Testis (tissue), 3 donors: ENCODE data around the gene ASB4. TPM values are rescaled to one million over a fixed set of nuclear protein-coding genes. Genes with fewer than 3 reads are reported as not detected.

Experiments
- DNase-seq: peaks from one replicate; pipeline ENCODE4 v3.0.0-alpha.2; 2019
- H3K27ac ChIP-seq, 2 donors: fragments of 200-600 bp; sonication (generic); one replicate each; pipeline ENCODE4 v1.5.1; 2019
- H3K27me3 ChIP-seq: fragments of 200-600 bp; sonication (generic); one replicate; pipeline ENCODE4 v1.5.1; 2019
- H3K36me3 ChIP-seq: fragments of 200-600 bp; sonication (generic); one replicate; pipeline ENCODE4 v1.5.1; 2017; ENCODE audit warnings: low read depth; ENCODE audit errors: missing control alignments
- H3K4me1 ChIP-seq: fragments of 200-600 bp; sonication (generic); one replicate; pipeline ENCODE4 v1.5.1; 2019
- H3K4me3 ChIP-seq, 2 donors: fragments of 200-600 bp; sonication (generic); one replicate each; pipeline ENCODE4 v1.5.1; 2017 to 2019
- H3K9me3 ChIP-seq: fragments of 200-600 bp; sonication (generic); one replicate; pipeline ENCODE4 v1.5.1; 2017
- POLR2A ChIP-seq: fragments of 450-650 bp; IDR thresholded peaks from one replicate; pipeline ENCODE4 v1.6.1; 2017; ENCODE audit warnings: antibody characterized with exemption, mild to moderate bottlenecking, moderate library complexity
- WGBS, 2 donors: methylation state at CpG; one replicate each; pipeline ENCODE4 v1.1.5; 2018; 5-methylcytosine and 5-hydroxymethylcytosine counted together
- intact Hi-C: fragments of 100-400 bp; cut with DNase I; formaldehyde crosslinking; loops from one replicate; pipeline ENCODE4 v1.15.1; 2023; ENCODE audit warnings: low total_unique reads
- polyA plus RNA-seq: library from polyadenylated mRNA; stranded (reverse); fragments of 350-450 nt; fragmentation: Illumina TruSeq; extraction: RNeasy Lipid Tissue Mini Kit (QIAGEN cat#74804); gene quantifications from one replicate; pipeline ENCODE4 v1.2.3, GENCODE V29; 2014; ENCODE audit warnings: low read depth, low replicate concordance; ENCODE audit not compliant: insufficient read depth
- total RNA-seq, 2 donors: library from RNA; depleted of rRNA; stranded (reverse); fragments of >200 nt; gene quantifications; one replicate each; pipeline ENCODE4 v1.2.3, GENCODE V29; 2016
- TF ChIP-seq, protein P1 (sequence below), 3 experiments: fragments of 450-650 bp in 2 of 3; fragments of 200-600 bp in 1 of 3; sonication (generic) in 1 of 3; IDR thresholded peaks; one replicate each; pipeline ENCODE4 v1.5.1; 2016 to 2019; ENCODE audit warnings: antibody characterized with exemption in 3 of 3, mild to moderate bottlenecking in 2 of 3, moderate library complexity in 1 of 3

ASB4 gene
- total and polyA plus RNA-seq, 3 donors from 2014 or later: 0.12 to 1.9 (median 1.0) TPM

DNA sequence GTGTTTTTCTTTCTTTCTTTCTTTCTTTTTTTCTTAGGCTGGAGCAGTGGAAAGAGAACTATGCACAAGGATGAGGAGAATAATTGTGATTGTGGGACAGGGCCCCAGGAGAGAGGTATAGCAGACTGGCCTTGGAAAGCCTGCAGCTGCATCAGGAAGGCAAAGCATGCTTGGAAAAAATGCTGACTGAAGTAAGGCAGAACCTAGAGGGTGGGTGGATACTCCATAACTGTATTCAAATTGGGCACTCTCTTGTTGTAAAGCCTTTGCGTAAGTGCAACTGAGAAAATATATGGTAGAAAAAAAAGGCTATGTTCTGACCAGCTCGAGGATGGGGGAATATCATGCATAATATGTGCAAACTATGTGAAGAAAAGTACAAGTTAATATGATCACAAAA, 71.0 kb downstream of the ASB4 start:
- H3K4me3 ChIP-seq: no peak overlapping the region
- no peaks in the 10 kb centered on the region for H3K36me3 ChIP-seq
- no peak for DNase-seq
- H3K9me3 ChIP-seq: no peaks in the 10 kb centered on the region
- no peak overlapping the region for H3K27ac ChIP-seq
- TF ChIP-seq POLR2A: no peak
- WGBS, 2 donors: 85 to 92% methylated on average over 2 of the region's 2 CpGs
- no peaks in the 10 kb centered on the region for H3K27me3 ChIP-seq
- no peaks in the 10 kb centered on the region for H3K4me1 ChIP-seq
- intact Hi-C loops: no loop called here

DNA sequence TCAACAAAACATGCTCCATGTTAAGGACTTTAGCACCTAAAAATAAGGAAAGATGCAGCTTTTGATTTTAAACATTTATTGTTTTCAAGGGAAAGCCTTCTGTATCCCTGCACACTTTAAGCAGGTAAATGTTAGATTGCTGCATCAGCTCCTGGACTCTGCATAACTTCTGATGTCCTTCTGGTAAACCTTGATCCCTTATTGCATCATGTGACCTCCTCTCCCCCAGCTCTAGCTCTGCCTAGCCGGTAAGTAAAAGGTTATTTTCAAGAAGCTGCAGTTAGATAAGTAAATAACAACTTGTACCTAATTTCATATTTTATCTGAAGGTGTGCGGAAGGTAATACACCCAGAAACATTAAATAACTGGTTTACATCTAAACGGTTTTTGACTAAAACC, 73.1 kb downstream of the ASB4 start:
- no peak for DNase-seq
- Histone ChIP-seq H3K36me3 (no peaks in the 10 kb centered on the region), H3K4me1 (no peaks in the 10 kb centered on the region), H3K9me3 (no peaks in the 10 kb centered on the region), H3K27me3 (no peaks in the 10 kb centered on the region), H3K27ac (no peak overlapping the region), H3K4me3 (no peak overlapping the region)
- intact Hi-C loops: no loop called here
- TF ChIP-seq, protein P1, sequence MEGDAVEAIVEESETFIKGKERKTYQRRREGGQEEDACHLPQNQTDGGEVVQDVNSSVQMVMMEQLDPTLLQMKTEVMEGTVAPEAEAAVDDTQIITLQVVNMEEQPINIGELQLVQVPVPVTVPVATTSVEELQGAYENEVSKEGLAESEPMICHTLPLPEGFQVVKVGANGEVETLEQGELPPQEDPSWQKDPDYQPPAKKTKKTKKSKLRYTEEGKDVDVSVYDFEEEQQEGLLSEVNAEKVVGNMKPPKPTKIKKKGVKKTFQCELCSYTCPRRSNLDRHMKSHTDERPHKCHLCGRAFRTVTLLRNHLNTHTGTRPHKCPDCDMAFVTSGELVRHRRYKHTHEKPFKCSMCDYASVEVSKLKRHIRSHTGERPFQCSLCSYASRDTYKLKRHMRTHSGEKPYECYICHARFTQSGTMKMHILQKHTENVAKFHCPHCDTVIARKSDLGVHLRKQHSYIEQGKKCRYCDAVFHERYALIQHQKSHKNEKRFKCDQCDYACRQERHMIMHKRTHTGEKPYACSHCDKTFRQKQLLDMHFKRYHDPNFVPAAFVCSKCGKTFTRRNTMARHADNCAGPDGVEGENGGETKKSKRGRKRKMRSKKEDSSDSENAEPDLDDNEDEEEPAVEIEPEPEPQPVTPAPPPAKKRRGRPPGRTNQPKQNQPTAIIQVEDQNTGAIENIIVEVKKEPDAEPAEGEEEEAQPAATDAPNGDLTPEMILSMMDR (IDR thresholded peaks at IDR 0.05): no peak
- TF ChIP-seq POLR2A: no peak
- 63 to 76% methylated on average over 3 of the region's 3 CpGs for WGBS, 2 donors

DNA sequence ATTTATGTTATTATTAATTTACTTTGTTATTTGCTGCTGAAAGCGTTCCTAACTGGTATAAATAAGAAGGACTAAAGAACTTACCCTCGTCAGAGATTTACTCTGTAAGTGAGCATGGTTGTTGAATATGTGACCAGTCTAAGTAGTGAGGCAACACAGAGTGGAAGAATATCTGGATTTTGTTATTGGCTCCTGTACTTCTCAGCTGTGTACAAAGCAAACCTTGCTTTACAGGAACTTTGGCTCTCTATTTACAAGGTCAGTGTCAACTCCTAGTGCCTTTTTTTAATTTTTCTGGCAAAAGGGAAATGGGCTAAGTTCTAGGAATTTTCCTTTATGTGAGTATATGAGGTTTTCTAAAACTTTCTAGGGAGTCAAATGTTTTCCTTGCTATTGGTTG, 74.9 kb downstream of the ASB4 start:
- no peaks in the 10 kb centered on the region for H3K36me3 ChIP-seq
- no peaks in the 10 kb centered on the region for H3K9me3 ChIP-seq
- WGBS, 2 donors: 54 to 59% methylated on average over 2 of the region's 2 CpGs
- no peak overlapping the region for H3K4me3 ChIP-seq
- DNase-seq: no peak
- TF ChIP-seq, protein P1 (IDR thresholded peaks at IDR 0.05): no peak
- no peak for TF ChIP-seq POLR2A
- no peak overlapping the region for H3K27ac ChIP-seq
- no peaks in the 10 kb centered on the region for H3K27me3 ChIP-seq
- no peaks in the 10 kb centered on the region for H3K4me1 ChIP-seq
- intact Hi-C loops: no loop called here

DNA sequence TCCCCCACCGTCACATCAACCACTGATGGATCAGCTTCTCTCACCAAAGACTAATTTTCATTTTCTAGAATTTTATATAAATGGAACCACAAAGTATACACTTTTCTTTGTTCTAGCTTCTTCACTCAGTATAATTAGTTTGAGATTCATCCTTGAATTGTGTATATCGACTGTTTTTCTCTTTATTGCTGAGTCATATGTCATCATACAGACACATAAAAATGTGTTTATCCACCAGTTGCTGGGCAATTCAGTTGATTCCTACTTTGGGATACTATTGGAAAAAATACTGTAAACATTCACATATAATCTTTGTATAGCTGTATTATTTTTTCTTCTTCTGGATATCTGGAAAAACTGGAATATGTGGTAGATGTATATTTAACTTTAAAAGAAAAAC, 84.0 kb downstream of the ASB4 start:
- TF ChIP-seq POLR2A: no peak
- TF ChIP-seq, protein P1 (IDR thresholded peaks at IDR 0.05): no peak
- H3K27me3 ChIP-seq: no peaks in the 10 kb centered on the region
- no peak overlapping the region for H3K27ac ChIP-seq
- no peak for DNase-seq
- WGBS, 2 donors: 95 to 96% methylated on average over 2 of the region's 2 CpGs
- H3K4me3 ChIP-seq: no peak overlapping the region
- H3K4me1 ChIP-seq: no peaks in the 10 kb centered on the region
- H3K36me3 ChIP-seq: no peaks in the 10 kb centered on the region
- intact Hi-C loops: no loop called here
- no peaks in the 10 kb centered on the region for H3K9me3 ChIP-seq

DNA sequence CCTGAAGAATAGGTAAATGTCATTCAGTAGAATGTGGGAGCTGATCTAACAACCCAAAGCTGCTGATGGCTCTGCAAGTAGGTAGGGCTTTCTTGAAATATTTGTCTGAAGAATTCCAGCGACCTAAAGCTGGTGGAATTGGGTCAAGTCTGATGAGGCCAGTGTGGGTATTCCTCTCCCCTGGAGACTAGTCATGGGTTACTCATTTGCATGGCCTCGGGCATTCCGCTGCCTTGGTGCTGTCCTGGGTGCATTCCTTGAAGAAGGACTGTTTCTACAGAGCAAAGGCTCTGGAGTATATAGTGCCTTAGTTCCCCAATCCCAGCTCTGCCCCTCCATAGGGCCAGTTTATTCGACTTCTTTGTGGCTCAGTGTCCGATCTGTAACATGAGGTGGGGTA, 91.4 kb downstream of the ASB4 start:
- no peaks in the 10 kb centered on the region for H3K9me3 ChIP-seq
- intact Hi-C loops: no loop called here
- no peaks in the 10 kb centered on the region for H3K36me3 ChIP-seq
- H3K27ac ChIP-seq: no peak overlapping the region
- 67 to 73% methylated on average over 5 of the region's 5 CpGs for WGBS, 2 donors
- DNase-seq: no peak
- no peak for TF ChIP-seq POLR2A
- TF ChIP-seq, protein P1 (IDR thresholded peaks at IDR 0.05): no peak
- H3K27me3 ChIP-seq: no peaks in the 10 kb centered on the region
- H3K4me1 ChIP-seq: no peaks in the 10 kb centered on the region
- H3K4me3 ChIP-seq: no peak overlapping the region
